HAP-1 (cell line): ENCODE measurements around the gene SNAPC1.

ENCODE experiments used
- DNase-seq, 2 experiments: peaks; one replicate each; pipeline ENCODE4 v3.0.0-alpha.2; 2016 to 2020; ENCODE audit warnings: low spot score in 2 of 2
- H3K27me3 ChIP-seq: fragments of 250-450 bp; sonication (Bioruptor Pico); 2 replicates; pipeline ENCODE4 v1.5.1; 2020; ENCODE audit warnings: low read depth, mild to moderate bottlenecking, moderate library complexity
- H3K36me3 ChIP-seq: fragments of 250-450 bp; sonication (Bioruptor Pico); replicated peaks from 2 replicates; pipeline ENCODE4 v1.5.1; 2020; ENCODE audit warnings: mild to moderate bottlenecking
- H3K4me1 ChIP-seq: fragments of 250-450 bp; sonication (Bioruptor Pico); 2 replicates; pipeline ENCODE4 v1.5.1; 2020; ENCODE audit warnings: mild to moderate bottlenecking
- H3K4me3 ChIP-seq: fragments of 250-450 bp; sonication (Bioruptor Pico); 2 replicates; pipeline ENCODE4 v1.5.1; 2020; ENCODE audit warnings: mild to moderate bottlenecking, moderate library complexity
- H3K9me3 ChIP-seq: fragments of 250-450 bp; sonication (Bioruptor Pico); 2 replicates; pipeline ENCODE4 v1.5.1; 2020; ENCODE audit warnings: mild to moderate bottlenecking, moderate library complexity
- in situ Hi-C: fragments of 300-500 bp; cut with MboI; formaldehyde crosslinking; loops from 3 replicates; pipeline ENCODE4 v1.14.3; 2020; ENCODE audit warnings: low sequenced_read_pairs, inconsistent platforms, mixed read lengths

SNAPC1 gene

GRCh38 chr14:61761959-61762786 is at the start of gene SNAPC1:
TSS of gene SNAPC1 (plus strand) at chr14:61762420. CDS start at chr14:61762461, 41 bp downstream.
- H3K4me1 ChIP-seq = peaks cover 14% of the 10 kb centered on the region
- DNase-seq = peak; percentile 94 to 97
- no peaks in the 10 kb centered on the region for H3K36me3 ChIP-seq
- in situ Hi-C loops = no loop called here
- H3K4me3 ChIP-seq = peak within 1 kb of the TSS; percentile 58
- no peaks in the 10 kb centered on the region for H3K27me3 ChIP-seq
- no peaks in the 10 kb centered on the region for H3K9me3 ChIP-seq

- Histone ChIP-seq H3K9me3 (no peaks in the 10 kb centered on the region), H3K4me1 (peaks cover 18% of the 10 kb centered on the region), H3K4me3 (no peak overlapping the region), H3K27me3 (no peaks in the 10 kb centered on the region), H3K36me3 (no peaks in the 10 kb centered on the region)
- in situ Hi-C loops = no loop called here
- DNase-seq = no peak
These were observed 48.3 kb upstream of the SNAPC1 start for GRCh38 chr14:61713724-61714437.

- Histone ChIP-seq H3K36me3 (peaks cover 6% of the 10 kb centered on the region), H3K9me3 (no peaks in the 10 kb centered on the region), H3K27me3 (no peaks in the 10 kb centered on the region), H3K4me1 (peaks cover 24% of the 10 kb centered on the region), H3K4me3 (no peak overlapping the region)
- in situ Hi-C loops = no loop called here
- DNase-seq = no peak
These were observed 45.3 kb upstream of the SNAPC1 start for GRCh38 chr14:61716956-61717355.

GRCh38 chr14:61718039-61718438 is 44.2 kb upstream of the SNAPC1 start:
- Histone ChIP-seq H3K36me3 (peaks cover 13% of the 10 kb centered on the region), H3K9me3 (no peaks in the 10 kb centered on the region), H3K27me3 (no peaks in the 10 kb centered on the region), H3K4me3 (no peak overlapping the region), H3K4me1 (peaks cover 24% of the 10 kb centered on the region)
- in situ Hi-C loops = no loop called here
- peak; percentile 24 to 28 for DNase-seq

GRCh38 chr14:61719344-61720293 is 42.6 kb upstream of the SNAPC1 start:
- in situ Hi-C loops = no loop called here
- no peak for DNase-seq
- no peaks in the 10 kb centered on the region for H3K9me3 ChIP-seq
- H3K4me1 ChIP-seq = peaks cover 20% of the 10 kb centered on the region
- H3K36me3 ChIP-seq = peaks cover 19% of the 10 kb centered on the region
- H3K4me3 ChIP-seq = no peak overlapping the region
- no peaks in the 10 kb centered on the region for H3K27me3 ChIP-seq

GRCh38 chr14:61720294-61720661 is 41.9 kb upstream of the SNAPC1 start:
- in situ Hi-C loops = no loop called here
- DNase-seq = no peak
- no peaks in the 10 kb centered on the region for H3K27me3 ChIP-seq
- peaks cover 20% of the 10 kb centered on the region for H3K4me1 ChIP-seq
- no peak overlapping the region for H3K4me3 ChIP-seq
- H3K9me3 ChIP-seq = no peaks in the 10 kb centered on the region
- peaks cover 19% of the 10 kb centered on the region for H3K36me3 ChIP-seq

- Histone ChIP-seq H3K9me3 (no peaks in the 10 kb centered on the region), H3K4me3 (no peak overlapping the region), H3K27me3 (no peaks in the 10 kb centered on the region), H3K36me3 (peaks cover 19% of the 10 kb centered on the region), H3K4me1 (peaks cover 20% of the 10 kb centered on the region)
- DNase-seq = no peak
- in situ Hi-C loops = no loop called here
These were observed 41.5 kb upstream of the SNAPC1 start for GRCh38 chr14:61720741-61721140.

- DNase-seq = no peak
- no peaks in the 10 kb centered on the region for H3K27me3 ChIP-seq
- no peaks in the 10 kb centered on the region for H3K9me3 ChIP-seq
- H3K36me3 ChIP-seq = peaks cover 45% of the 10 kb centered on the region
- H3K4me3 ChIP-seq = no peak overlapping the region
- in situ Hi-C loops = no loop called here
- H3K4me1 ChIP-seq = peaks cover 3% of the 10 kb centered on the region
These were observed 38.1 kb upstream of the SNAPC1 start for GRCh38 chr14:61724133-61724532.

- H3K9me3 ChIP-seq = no peaks in the 10 kb centered on the region
- no peaks in the 10 kb centered on the region for H3K4me1 ChIP-seq
- no peak for DNase-seq
- H3K36me3 ChIP-seq = peaks cover 56% of the 10 kb centered on the region
- no peak overlapping the region for H3K4me3 ChIP-seq
- no peaks in the 10 kb centered on the region for H3K27me3 ChIP-seq
- in situ Hi-C loops = no loop called here
These were observed 35.2 kb upstream of the SNAPC1 start for GRCh38 chr14:61726778-61727658.

- Histone ChIP-seq H3K9me3 (no peaks in the 10 kb centered on the region), H3K4me1 (no peaks in the 10 kb centered on the region), H3K4me3 (no peak overlapping the region), H3K36me3 (peaks cover 79% of the 10 kb centered on the region), H3K27me3 (no peaks in the 10 kb centered on the region)
- in situ Hi-C loops = loop anchor here (10.0 kb wide), 1 partner anchor 276 kb away; no protein-coding TSS in a partner anchor
- DNase-seq = no peak
These were observed 31.4 kb upstream of the SNAPC1 start for GRCh38 chr14:61730756-61731373.

- H3K27me3 ChIP-seq = no peaks in the 10 kb centered on the region
- no peaks in the 10 kb centered on the region for H3K4me1 ChIP-seq
- no peak overlapping the region for H3K4me3 ChIP-seq
- H3K36me3 ChIP-seq = peaks cover 77% of the 10 kb centered on the region
- in situ Hi-C loops = loop anchor here (10.0 kb wide), 1 partner anchor 279 kb away; no protein-coding TSS in a partner anchor
- DNase-seq = no peak
- H3K9me3 ChIP-seq = no peaks in the 10 kb centered on the region
These were observed 28.2 kb upstream of the SNAPC1 start for GRCh38 chr14:61733972-61734371.

- in situ Hi-C loops = loop anchor here (10.0 kb wide), 1 partner anchor 282 kb away; no protein-coding TSS in a partner anchor
- H3K36me3 ChIP-seq = peaks cover 85% of the 10 kb centered on the region
- H3K27me3 ChIP-seq = no peaks in the 10 kb centered on the region
- H3K4me3 ChIP-seq = no peak overlapping the region
- no peak for DNase-seq
- no peaks in the 10 kb centered on the region for H3K9me3 ChIP-seq
- H3K4me1 ChIP-seq = no peaks in the 10 kb centered on the region
These were observed 25.5 kb upstream of the SNAPC1 start for GRCh38 chr14:61736751-61737150.
